ENCODE measurements around the gene TMC4. TPM values are rescaled to one million over a fixed set of nuclear protein-coding genes. Genes with fewer than 3 reads are reported as not detected.
A peak's percentile ranks its signal among the peaks of the same experiment; 100 is the strongest.
"Not testable (repeated sequence)": the region's sequence is repeated elsewhere in the genome, so short reads cannot be mapped to it uniquely, and the experiment has no call there.

The TMC4 gene
- total RNA-seq, 2 donors from 2014 or later = 57.3 to 126 TPM

DNA sequence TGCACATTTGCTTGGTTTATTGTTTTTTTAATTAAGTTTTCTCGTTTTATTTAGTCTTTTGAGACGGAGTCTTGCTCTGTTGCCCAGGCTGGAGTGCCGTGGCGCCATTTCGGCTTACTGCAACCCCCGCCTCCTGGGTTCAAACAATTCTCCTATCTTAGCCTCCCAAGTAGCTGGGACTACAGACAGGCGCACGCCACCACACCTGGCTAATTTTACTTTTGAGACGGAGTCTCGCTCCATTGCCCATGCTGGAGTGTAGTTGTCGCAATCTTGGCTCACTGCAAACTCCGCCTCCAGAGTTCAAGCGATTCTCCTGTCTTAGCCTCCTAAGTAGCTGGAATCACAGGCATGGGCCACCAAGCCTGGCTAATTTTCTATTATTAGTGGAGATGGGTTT, 29.0 kb upstream of the TMC4 start:
- TF ChIP-seq, protein P1, sequence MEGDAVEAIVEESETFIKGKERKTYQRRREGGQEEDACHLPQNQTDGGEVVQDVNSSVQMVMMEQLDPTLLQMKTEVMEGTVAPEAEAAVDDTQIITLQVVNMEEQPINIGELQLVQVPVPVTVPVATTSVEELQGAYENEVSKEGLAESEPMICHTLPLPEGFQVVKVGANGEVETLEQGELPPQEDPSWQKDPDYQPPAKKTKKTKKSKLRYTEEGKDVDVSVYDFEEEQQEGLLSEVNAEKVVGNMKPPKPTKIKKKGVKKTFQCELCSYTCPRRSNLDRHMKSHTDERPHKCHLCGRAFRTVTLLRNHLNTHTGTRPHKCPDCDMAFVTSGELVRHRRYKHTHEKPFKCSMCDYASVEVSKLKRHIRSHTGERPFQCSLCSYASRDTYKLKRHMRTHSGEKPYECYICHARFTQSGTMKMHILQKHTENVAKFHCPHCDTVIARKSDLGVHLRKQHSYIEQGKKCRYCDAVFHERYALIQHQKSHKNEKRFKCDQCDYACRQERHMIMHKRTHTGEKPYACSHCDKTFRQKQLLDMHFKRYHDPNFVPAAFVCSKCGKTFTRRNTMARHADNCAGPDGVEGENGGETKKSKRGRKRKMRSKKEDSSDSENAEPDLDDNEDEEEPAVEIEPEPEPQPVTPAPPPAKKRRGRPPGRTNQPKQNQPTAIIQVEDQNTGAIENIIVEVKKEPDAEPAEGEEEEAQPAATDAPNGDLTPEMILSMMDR (IDR thresholded peaks at IDR 0.05) = no peak
- TF ChIP-seq POLR2A (IDR thresholded peaks at IDR 0.05) = no peak
- H3K27ac ChIP-seq = peak overlapping the region in 3 of 4 donors; percentile 93 to 97 (median 94)
- 47 to 49% methylated on average over 13 of the region's 13 CpGs for WGBS, 2 donors
- H3K27me3 ChIP-seq = no peaks in the 10 kb centered on the region
- ATAC-seq (no peak), DNase-seq (no peak)
- no peaks in the 10 kb centered on the region for H3K9me3 ChIP-seq
- H3K4me1 ChIP-seq = peaks cover 63% of the 10 kb centered on the region
- H3K4me3 ChIP-seq = peak overlapping the region in 1 of 2 donors; percentile 4
- intact Hi-C loops (cut with DNase I) = no loop called here
- peaks cover 5 to 24% of the 10 kb centered on the region in 2 donors for H3K36me3 ChIP-seq (replicated peaks in 1 of 2; ENCODE audit: insufficient read depth in 1 of 2, low read depth in 2 of 2)

DNA sequence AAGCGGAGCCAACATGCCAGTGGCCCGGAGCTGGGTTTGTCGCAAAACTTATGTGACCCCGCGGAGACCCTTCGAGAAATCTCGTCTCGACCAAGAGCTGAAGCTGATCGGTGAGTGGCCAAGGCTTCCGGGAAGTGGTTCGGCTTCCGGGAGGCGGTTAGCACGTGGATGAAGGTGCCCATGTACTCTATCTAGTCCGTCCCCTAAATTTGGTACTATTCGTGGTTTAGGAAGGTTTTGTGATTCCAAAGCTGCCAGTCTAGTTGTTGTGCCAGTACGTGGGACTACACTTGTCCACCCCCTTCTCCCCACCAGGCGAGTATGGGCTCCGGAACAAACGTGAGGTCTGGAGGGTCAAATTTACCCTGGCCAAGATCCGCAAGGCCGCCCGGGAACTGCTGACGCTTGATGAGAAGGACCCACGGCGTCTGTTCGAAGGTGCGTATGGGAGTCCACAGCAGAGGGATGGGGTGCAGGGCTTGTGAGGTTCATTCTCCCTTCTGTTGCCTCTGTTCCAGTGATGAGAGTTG, 28.3 kb upstream of the TMC4 start:
- Histone ChIP-seq H3K4me3 (peak overlapping the region; percentile 65 to 74), H3K4me1 (peaks cover 55% of the 10 kb centered on the region), H3K9me3 (no peaks in the 10 kb centered on the region), H3K27me3 (no peaks in the 10 kb centered on the region), H3K27ac (peak overlapping the region; percentile 81 to 97 (median 94)), H3K36me3 (replicated peaks in 1 of 2; ENCODE audit: insufficient read depth in 1 of 2, low read depth in 2 of 2) (peaks cover under 1 to 19% of the 10 kb centered on the region in 2 donors)
- ATAC-seq (no peak), DNase-seq (no peak)
- intact Hi-C loops (cut with DNase I) = no loop called here
- 0% methylated on average over 15 to 28 of the region's 28 CpGs for WGBS, 2 donors
- no peak for TF ChIP-seq POLR2A (IDR thresholded peaks at IDR 0.05)
- TF ChIP-seq, protein P1 (IDR thresholded peaks at IDR 0.05) = no peak

DNA sequence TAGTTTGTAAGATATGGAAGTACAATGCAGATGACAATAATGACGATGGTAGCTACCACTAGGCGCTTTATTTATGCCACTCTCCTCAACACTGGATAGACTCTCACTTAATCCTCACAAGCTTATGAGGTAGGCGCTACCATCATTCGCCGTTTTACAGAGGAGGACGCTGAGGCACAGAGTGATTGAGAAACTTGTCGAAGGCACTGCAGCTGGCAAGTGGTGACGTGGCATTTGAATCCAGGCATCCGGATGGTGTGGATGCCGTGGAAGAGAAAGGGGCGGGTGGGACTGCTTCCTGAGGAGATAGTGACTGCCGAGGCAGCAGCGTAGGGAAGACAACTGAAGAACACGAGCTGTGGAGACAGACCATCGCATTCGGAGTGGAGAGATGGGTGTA, 26.4 kb upstream of the TMC4 start:
- TF ChIP-seq, protein P1 (IDR thresholded peaks at IDR 0.05) = no peak
- no peak for TF ChIP-seq POLR2A (IDR thresholded peaks at IDR 0.05)
- no peak for ATAC-seq
- Histone ChIP-seq H3K4me1 (peaks cover 37% of the 10 kb centered on the region), H3K4me3 (no peak overlapping the region), H3K27me3 (no peaks in the 10 kb centered on the region), H3K9me3 (no peaks in the 10 kb centered on the region), H3K27ac (no peak overlapping the region), H3K36me3 (replicated peaks in 1 of 2; ENCODE audit: insufficient read depth in 1 of 2, low read depth in 2 of 2) (peaks cover 0 to 9% of the 10 kb centered on the region in 2 donors)
- intact Hi-C loops (cut with DNase I) = no loop called here
- no peak for DNase-seq
- WGBS, 2 donors = 89 to 91% methylated on average over 16 of the region's 16 CpGs

DNA sequence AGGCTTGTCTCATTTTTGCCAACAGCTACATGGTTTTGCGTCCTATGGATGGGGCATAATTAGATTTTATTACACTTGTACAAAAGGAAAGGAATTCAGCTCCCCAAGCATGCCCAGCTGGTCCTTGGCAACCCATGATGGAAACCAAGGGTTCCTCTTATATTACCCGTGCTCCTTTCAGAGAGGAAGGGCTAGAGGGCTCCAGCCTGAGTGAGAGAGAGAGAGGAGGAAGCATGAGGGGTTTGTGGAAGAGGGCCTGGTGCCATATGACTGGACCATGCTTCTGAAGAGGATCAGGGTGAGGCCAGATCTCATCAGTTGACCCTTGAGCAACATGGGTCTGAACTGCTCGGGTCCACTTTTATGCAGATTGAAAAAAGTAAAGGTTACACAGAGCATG, 24.2 kb upstream of the TMC4 start:
- DNase-seq (no peak), ATAC-seq (no peak)
- H3K4me3 ChIP-seq = no peak overlapping the region
- no peak overlapping the region for H3K27ac ChIP-seq
- H3K9me3 ChIP-seq = no peaks in the 10 kb centered on the region
- intact Hi-C loops (cut with DNase I) = no loop called here
- TF ChIP-seq, protein P1 (IDR thresholded peaks at IDR 0.05) = no peak
- TF ChIP-seq POLR2A (IDR thresholded peaks at IDR 0.05) = no peak
- WGBS, 2 donors = 78 to 80% methylated on average over 3 of the region's 3 CpGs
- H3K27me3 ChIP-seq = no peaks in the 10 kb centered on the region
- peaks cover 0 to 8% of the 10 kb centered on the region in 2 donors for H3K36me3 ChIP-seq (replicated peaks in 1 of 2; ENCODE audit: insufficient read depth in 1 of 2, low read depth in 2 of 2)
- H3K4me1 ChIP-seq = peaks cover 22% of the 10 kb centered on the region

DNA sequence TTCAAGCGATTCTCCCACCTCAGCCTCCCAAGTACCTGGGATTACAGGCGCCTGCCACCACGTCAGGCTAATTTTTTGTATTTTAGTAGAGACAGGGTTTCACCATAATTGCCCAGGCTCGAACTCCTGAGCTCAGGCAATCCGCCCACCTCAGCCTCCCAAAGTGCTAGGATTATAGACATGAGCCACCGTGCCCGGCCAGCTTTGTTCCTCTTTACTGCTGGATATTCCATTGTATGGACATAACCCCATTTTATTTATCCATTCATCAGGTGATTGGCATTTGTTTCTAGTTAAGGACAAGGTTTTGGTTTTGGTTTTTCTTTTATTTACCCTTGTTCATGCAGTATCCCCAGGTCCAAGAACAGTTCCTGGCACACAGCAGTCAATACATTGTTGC, 23.6 kb upstream of the TMC4 start:
- H3K4me1 ChIP-seq = peaks cover 22% of the 10 kb centered on the region
- H3K36me3 ChIP-seq (replicated peaks in 1 of 2; ENCODE audit: insufficient read depth in 1 of 2, low read depth in 2 of 2) = peaks cover 0 to 6% of the 10 kb centered on the region in 2 donors
- H3K9me3 ChIP-seq = no peaks in the 10 kb centered on the region
- DNase-seq (no peak), ATAC-seq (no peak)
- no peaks in the 10 kb centered on the region for H3K27me3 ChIP-seq
- intact Hi-C loops (cut with DNase I) = no loop called here
- H3K27ac ChIP-seq = no peak overlapping the region
- no peak overlapping the region for H3K4me3 ChIP-seq
- TF ChIP-seq POLR2A (IDR thresholded peaks at IDR 0.05) = no peak
- TF ChIP-seq, protein P1 (IDR thresholded peaks at IDR 0.05) = no peak
- WGBS, 2 donors = 97% methylated on average over 7 of the region's 7 CpGs

DNA sequence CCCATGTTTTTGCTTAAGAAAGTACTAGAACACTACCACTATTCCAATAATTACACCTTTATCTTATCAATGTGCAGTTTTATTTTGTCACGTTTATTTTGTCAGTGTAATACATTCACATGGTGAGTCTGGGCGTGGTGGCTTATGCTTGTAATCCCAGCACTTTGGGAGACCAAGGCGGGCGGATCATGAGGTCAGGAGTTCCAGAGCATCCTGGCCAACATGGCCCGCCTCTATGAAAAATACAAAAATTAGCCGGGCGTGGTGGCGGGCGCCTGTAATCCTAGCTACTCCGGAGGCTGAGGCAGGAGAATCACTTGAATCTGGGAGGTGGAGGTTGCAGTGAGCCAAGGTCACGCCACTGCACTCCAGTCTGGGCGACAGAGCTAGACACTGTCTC, 21.5 kb upstream of the TMC4 start:
- peaks cover 14% of the 10 kb centered on the region for H3K4me1 ChIP-seq
- DNase-seq; H3K9me3 ChIP-seq; ATAC-seq; intact Hi-C loops (cut with DNase I); H3K36me3 ChIP-seq (replicated peaks in 1 of 2; ENCODE audit: insufficient read depth in 1 of 2, low read depth in 2 of 2); H3K4me3 ChIP-seq; H3K27me3 ChIP-seq; H3K27ac ChIP-seq: not testable (repeated sequence)
- 89 to 92% methylated on average over 12 of the region's 12 CpGs for WGBS, 2 donors

Measured in body of pancreas (tissue), 4 donors.